HG03521 (cell line): ENCODE results near the gene PLXDC1.

Experiments used
- ATAC-seq: cut with Tn5 transposase; IDR thresholded peaks from one replicate; pipeline ENCODE4 v1.9.1; 2021; ENCODE audit warnings: mild to moderate bottlenecking, moderate library complexity; ENCODE audit not compliant: unreplicated experiment

The PLXDC1 gene

GRCh38 chr17:39099663-39100286, 51.7 kb downstream of the PLXDC1 start:
- ATAC-seq: no peak

- ATAC-seq: no peak
Measured at GRCh38 chr17:39098588-39098987, 52.8 kb downstream of the PLXDC1 start.

- no peak for ATAC-seq
Measured at GRCh38 chr17:39097537-39097936, 53.9 kb downstream of the PLXDC1 start.

GRCh38 chr17:39097150-39097519, 54.3 kb downstream of the PLXDC1 start:
- ATAC-seq: no peak

GRCh38 chr17:39096508-39097149, 54.8 kb downstream of the PLXDC1 start:
- no peak for ATAC-seq

GRCh38 chr17:39095309-39095686, 56.1 kb downstream of the PLXDC1 start:
- ATAC-seq: no peak

DNA sequence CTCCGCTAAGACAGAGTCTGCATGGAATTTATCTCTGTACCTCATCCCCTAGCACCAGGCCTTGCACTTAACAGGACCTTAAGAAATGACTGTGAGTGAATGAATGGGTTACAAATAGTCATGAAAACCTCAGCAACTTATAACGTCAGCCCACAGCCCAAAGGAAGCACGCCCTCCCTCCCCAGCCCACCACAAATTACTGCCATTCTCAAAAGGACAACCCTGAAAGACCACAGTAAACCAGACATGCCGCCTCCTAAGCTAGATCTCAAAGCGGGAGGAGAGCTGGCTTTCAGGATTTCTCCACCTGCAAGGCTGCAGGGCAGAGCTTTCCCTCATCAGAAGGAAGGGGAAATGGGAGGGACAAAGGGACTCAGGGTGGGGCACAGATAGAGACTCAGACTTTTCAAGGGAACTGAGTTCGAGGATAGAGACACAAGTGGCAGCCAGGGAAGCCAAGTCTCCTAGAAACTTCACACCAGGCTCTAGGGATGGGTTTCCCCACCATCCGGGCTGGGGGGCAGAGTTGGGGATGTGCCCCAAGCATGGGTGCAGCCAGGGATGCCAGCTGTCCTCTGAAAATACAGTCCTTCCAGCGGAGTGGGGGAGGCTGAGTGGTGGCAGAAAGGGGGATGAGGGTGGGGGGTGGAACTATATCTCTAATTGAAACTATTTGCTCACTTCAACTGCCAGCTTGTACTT, 56.7 kb downstream of the PLXDC1 start:
- ATAC-seq: no peak

DNA sequence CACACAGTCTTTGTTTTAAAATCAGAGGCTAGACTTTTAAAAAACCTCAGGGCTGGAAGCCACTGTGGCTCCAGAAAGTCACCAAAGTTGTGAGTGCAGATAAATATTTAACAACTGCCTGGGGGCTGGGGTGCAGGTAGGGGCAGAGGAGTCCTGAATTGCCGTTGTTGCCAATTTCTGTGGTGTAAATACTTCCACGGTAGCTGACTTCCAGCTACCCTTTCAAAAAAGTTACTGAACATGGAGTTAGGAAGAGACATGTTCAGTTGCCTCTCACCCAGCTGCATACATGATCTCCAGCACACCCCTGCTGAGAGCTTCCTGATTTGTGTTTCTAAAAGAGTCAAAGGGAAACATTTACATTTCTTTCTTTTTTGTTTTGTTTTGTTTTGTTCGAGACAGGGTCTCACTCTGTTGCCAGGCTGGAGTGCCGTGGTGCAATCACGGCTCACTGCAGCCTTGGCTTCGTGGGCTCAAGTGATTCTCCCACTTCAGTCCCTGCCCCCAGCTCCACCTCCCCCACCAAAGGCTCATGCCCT, 58.7 kb downstream of the PLXDC1 start:
- ATAC-seq: no peak

DNA sequence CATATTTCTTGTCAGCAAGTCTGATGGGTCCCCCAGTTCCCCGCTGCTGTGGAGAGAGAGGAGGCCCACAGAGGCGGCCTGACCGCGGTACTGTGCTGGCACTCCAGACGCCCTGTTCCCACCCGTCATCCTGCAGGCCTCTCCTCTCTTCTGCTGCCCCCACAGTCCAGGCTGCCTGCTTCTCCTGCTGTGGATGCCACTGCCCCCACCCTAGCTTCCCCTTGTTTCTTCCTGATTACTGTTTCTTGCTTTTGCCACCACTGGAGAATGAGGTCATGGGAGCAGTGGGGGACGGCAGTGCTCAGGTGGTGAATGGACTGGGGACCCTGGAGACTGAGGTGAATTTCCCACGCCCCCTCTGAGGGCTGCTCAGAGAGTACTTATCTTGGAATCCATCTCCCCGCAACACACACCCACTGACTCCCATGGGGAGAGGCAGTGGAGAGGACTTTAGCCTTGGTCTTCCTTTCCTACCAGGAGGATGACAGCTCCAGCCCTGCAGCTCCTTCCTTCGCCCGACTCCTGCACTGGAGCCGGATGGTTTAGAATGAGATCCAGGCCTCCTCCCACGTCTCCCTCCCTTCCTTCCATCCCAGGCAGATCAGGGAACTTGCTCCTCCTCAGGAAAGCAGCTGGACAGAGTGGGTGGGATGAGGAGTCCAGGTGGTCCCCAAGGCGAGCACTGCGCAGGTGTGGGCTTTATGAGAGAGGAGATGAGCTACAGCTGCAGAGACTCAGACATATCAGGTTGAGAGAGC, 60.4 kb downstream of the PLXDC1 start:
- ATAC-seq: no peak

GRCh38 chr17:39090400-39090799, 61.0 kb downstream of the PLXDC1 start:
- no peak for ATAC-seq

DNA sequence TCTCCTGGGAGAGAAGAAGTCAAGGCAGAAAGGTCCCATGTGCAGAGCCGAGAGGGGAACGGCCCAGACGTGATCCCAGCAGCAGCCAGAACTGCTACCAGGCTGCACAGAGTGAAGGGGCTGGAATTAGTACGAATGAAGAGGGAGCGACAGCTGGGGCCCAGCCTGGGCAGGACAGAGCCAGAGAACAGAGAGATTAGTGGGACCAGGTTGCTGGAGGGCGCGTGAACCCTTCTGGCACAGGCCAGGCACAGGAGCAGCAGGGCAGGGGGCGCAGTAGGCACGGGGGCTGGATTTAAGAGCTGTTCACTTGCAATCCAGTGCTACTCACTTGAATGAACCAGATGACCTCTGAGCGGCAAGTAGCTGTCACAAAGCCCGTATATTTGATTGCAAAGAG, 66.9 kb downstream of the PLXDC1 start:
- ATAC-seq: no peak

DNA sequence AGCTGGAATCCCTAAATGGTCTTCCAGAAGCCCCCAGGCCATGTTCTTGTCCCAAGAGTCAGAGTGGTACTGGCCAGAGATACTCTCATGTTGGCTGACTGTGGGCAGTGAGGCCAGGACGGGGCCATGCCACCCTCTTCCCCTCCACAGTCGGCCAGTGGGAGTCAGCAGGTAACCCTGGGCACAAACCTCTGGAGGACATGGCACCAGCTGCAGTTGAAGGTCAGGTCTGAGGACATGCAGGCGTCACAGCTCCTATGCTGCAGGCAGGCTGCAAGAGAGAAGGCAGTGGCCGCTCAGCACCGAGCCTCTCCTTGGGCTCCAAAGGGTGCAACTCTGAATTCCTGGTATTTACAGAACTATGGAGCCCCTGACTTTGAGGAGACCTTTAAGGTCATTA, 68.2 kb downstream of the PLXDC1 start:
- ATAC-seq: no peak

DNA sequence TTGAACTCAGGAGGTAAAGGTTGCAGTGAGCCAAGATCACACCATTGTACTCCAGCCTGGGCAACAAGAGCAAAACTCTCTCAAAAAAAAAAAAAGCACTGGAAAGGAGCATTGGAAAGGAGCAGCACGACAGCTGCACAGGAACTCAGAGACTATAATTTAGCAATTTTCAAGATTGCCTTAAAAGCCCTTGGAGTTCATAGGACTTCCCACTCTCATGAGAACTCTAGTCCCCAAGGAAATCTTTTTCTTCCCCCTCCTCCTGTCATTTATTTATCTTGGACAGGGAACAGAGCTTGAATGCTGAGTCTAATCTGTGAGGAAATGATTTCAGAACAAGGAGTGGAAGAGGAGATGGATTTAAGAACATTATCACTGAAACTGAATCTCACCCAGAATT, 69.0 kb downstream of the PLXDC1 start:
- ATAC-seq: no peak

DNA sequence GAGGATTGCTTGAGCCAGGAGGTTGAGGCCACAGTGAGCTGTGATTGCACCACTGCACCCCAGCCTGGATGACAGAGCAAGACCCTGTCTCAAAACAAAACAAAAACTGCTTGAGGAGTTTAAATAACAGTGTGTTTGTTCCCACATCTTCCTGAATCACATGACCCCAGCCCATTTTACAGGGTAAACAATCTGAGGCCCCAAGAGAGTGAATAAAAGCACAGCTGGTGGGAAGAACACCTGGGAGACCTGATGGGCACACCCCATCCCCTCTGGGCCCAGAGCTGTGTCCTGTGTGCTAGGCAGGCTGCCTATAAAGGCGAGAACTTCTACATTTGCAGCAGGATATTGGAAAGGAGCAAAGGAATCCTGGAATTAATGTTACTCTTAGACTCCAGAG, 69.6 kb downstream of the PLXDC1 start:
- ATAC-seq: no peak

GRCh38 chr17:39080421-39081078, 70.9 kb downstream of the PLXDC1 start:
- no peak for ATAC-seq

DNA sequence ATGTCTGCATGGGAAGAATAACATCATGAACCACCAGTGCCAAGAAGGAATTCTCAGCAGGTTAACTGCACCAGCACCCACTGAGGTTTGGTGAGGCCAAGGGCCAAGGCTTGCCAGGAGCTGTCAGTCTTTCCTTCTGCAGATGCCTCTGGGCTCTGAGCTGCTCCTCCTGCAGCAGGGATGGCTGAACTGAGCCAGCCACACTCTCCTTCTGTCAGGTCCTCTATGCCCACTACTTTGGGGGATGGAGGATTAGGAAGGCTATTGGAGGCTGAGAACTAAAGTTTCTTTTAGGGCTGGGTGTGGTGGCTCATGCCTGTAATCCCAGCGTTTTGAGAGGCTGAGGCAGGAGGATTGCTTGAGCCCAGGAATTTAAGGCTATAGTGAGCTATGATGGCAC, 71.6 kb downstream of the PLXDC1 start:
- ATAC-seq: no peak

DNA sequence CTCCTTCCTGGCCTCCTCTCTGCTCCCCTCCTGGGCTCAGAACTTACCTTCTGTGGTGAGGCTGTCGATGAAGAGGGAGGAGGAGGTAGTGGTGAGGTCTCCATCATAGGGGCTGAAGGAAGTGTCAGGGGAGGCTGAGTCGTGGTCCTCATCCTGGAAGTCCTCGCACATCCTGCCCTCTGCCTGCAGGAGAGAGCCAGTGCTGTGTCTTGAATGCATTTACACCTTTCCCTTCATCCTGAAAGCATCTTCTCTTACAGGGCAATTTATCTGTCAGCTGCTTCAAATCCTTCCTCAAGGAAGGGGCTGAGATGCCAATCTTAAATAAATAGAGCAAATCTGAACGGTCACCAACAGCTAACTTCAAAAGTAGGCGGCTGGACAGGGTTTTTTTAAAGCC, 73.6 kb downstream of the PLXDC1 start:
- no peak for ATAC-seq

DNA sequence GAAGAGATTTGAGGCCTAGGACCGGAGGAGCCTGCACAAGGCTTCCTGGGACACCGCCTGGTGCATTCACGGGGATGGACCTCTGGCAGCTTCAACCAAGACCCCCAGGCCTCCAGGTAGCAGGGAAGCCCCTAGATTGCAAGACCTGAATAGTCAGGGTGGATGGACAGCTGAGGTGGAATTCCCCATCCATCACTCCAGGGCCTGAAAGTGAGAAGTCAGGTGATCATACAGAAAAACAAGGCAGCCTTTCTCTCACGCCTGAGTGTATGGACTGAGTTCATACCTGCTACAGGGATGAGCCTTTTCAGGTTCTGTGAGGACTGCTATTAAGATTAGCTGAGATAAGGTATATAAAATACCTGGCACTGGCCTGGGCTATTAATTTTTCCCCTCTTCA, 74.2 kb downstream of the PLXDC1 start:
- no peak for ATAC-seq

GRCh38 chr17:39074676-39075075, 76.8 kb downstream of the PLXDC1 start:
- ATAC-seq: no peak

DNA sequence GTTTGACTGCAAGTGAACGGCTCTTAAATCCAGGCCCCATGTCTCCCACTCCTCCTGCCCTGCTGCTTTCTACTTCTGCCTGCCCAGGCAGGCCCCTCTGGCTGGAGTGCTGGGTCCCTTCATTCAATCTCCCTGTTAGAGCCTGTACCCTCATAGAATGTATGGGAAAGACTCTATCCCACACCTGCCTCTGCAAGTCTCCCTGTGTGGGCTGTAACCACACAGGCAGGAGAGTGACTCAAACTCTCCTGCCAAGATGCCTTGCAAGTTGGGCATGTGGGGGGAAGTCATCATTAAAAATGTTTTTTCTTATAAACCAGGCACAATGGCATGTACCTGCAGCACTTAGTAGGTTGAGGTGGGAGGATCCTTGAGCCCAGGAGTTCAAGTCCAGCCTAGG, 77.5 kb downstream of the PLXDC1 start:
- ATAC-seq: no peak

DNA sequence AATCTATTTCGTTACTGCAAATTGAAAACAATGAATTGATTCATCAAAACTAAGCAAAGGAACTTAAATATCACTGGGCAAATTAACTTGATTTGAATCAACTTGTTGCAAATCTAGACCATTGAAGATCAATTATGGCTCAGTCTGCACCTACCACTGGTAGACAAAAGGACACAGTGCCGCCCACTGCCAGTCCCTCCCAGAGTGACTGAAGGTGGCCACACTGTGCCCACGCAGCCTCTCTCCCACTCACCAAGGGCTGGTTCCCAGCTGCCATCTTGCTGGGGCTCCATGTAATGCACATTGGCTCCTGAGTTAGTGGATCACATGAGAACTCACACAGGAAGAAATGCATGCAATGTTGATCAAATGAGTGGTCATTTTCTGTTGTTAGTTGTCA, 78.1 kb downstream of the PLXDC1 start:
- no peak for ATAC-seq
